ENCODE measurements around the gene KIDINS220. TPM values are rescaled to one million over a fixed set of nuclear protein-coding genes. Genes with fewer than 3 reads are reported as not detected.

Gene KIDINS220
- total and polyA plus RNA-seq, 2 experiments from 2014 or later, result 12.8 to 38.2 TPM

DNA sequence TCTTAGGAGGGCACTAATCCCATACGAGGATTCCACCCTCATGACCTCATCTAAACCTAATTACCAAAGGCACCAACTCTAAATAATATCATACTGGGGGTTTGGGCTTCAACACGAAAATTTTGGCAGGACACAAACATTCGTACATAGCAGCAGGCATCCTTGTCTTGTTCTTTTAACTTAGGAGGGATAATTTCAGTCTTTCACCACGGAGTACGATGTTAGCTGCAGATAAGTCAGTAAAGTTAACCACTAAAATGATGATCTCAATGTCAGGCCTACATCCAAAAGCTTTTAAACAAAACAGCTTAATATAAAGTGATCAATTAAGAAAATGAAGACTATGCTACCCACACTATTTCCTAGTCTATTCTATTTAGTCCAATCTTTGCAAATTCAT, 80.7 kb downstream of the KIDINS220 start:
- ATAC-seq (no peak), DNase-seq (ENCODE audit: low spot score) (no peak)
- no peaks in the 10 kb centered on the region for H3K27me3 ChIP-seq (ENCODE audit: insufficient read depth)
- no peaks in the 10 kb centered on the region for H3F3A ChIP-seq (replicated peaks; ENCODE audit: low read depth)
- H3K4me3 ChIP-seq, result no peak overlapping the region
- Mint-ChIP-seq H3K9me3 (peaks cover 13% of the 10 kb centered on the region), H3K4me1 (no peaks in the 10 kb centered on the region), H3K27me3 (ENCODE audit: insufficient read depth, low read depth, poor library complexity) (peaks cover 2% of the 10 kb centered on the region), H3K36me3 (ENCODE audit: low read depth) (peaks cover 30% of the 10 kb centered on the region), H3K27ac (no peak overlapping the region), H3K4me3 (no peak overlapping the region)
- no peak overlapping the region for H3K27ac ChIP-seq (ENCODE audit: low read depth)
- H3K36me3 ChIP-seq (ENCODE audit: insufficient read depth), result no peaks in the 10 kb centered on the region
- TF ChIP-seq EZH2 (IDR thresholded peaks at IDR 0.05; ENCODE audit: low read depth, unreplicated experiment) (no peak), POLR2AphosphoS5 (IDR thresholded peaks at IDR 0.05; ENCODE audit: low read depth) (no peak), STAT1 (IDR thresholded peaks at IDR 0.05; ENCODE audit: unreplicated experiment) (no peak), CREB1 (CRISPR knock-in tag; IDR thresholded peaks at IDR 0.05; ENCODE audit: low read depth) (no peak), EZH2phosphoT487 (IDR thresholded peaks at IDR 0.05; ENCODE audit: unreplicated experiment) (no peak), NANOG (IDR thresholded peaks at IDR 0.05; ENCODE audit: borderline replicate concordance) (no peak), JUNB (IDR thresholded peaks at IDR 0.05; ENCODE audit: unreplicated experiment) (no peak), ZNF331 (CRISPR knock-in tag; IDR thresholded peaks at IDR 0.05; ENCODE audit: low read depth) (no peak), ZNF114 (CRISPR knock-in tag; IDR thresholded peaks at IDR 0.05) (no peak)
- TF ChIP-seq, protein P1, sequence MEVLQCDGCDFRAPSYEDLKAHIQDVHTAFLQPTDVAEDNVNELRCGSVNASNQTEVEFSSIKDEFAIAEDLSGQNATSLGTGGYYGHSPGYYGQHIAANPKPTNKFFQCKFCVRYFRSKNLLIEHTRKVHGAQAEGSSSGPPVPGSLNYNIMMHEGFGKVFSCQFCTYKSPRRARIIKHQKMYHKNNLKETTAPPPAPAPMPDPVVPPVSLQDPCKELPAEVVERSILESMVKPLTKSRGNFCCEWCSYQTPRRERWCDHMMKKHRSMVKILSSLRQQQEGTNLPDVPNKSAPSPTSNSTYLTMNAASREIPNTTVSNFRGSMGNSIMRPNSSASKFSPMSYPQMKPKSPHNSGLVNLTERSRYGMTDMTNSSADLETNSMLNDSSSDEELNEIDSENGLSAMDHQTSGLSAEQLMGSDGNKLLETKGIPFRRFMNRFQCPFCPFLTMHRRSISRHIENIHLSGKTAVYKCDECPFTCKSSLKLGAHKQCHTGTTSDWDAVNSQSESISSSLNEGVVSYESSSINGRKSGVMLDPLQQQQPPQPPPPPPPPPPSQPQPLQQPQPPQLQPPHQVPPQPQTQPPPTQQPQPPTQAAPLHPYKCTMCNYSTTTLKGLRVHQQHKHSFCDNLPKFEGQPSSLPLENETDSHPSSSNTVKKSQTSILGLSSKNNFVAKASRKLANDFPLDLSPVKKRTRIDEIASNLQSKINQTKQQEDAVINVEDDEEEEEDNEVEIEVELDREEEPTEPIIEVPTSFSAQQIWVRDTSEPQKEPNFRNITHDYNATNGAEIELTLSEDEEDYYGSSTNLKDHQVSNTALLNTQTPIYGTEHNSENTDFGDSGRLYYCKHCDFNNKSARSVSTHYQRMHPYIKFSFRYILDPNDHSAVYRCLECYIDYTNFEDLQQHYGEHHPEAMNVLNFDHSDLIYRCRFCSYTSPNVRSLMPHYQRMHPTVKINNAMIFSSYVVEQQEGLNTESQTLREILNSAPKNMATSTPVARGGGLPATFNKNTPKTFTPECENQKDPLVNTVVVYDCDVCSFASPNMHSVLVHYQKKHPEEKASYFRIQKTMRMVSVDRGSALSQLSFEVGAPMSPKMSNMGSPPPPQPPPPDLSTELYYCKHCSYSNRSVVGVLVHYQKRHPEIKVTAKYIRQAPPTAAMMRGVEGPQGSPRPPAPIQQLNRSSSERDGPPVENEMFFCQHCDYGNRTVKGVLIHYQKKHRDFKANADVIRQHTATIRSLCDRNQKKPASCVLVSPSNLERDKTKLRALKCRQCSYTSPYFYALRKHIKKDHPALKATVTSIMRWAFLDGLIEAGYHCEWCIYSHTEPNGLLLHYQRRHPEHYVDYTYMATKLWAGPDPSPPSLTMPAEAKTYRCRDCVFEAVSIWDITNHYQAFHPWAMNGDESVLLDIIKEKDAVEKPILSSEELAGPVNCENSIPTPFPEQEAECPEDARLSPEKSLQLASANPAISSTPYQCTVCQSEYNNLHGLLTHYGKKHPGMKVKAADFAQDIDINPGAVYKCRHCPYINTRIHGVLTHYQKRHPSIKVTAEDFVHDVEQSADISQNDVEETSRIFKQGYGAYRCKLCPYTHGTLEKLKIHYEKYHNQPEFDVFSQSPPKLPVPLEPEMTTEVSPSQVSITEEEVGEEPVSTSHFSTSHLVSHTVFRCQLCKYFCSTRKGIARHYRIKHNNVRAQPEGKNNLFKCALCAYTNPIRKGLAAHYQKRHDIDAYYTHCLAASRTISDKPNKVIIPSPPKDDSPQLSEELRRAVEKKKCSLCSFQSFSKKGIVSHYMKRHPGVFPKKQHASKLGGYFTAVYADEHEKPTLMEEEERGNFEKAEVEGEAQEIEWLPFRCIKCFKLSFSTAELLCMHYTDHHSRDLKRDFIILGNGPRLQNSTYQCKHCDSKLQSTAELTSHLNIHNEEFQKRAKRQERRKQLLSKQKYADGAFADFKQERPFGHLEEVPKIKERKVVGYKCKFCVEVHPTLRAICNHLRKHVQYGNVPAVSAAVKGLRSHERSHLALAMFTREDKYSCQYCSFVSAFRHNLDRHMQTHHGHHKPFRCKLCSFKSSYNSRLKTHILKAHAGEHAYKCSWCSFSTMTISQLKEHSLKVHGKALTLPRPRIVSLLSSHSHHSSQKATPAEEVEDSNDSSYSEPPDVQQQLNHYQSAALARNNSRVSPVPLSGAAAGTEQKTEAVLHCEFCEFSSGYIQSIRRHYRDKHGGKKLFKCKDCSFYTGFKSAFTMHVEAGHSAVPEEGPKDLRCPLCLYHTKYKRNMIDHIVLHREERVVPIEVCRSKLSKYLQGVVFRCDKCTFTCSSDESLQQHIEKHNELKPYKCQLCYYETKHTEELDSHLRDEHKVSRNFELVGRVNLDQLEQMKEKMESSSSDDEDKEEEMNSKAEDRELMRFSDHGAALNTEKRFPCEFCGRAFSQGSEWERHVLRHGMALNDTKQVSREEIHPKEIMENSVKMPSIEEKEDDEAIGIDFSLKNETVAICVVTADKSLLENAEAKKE (CRISPR knock-in tag; IDR thresholded peaks at IDR 0.05), result no peak
- TF ChIP-seq, protein P2, sequence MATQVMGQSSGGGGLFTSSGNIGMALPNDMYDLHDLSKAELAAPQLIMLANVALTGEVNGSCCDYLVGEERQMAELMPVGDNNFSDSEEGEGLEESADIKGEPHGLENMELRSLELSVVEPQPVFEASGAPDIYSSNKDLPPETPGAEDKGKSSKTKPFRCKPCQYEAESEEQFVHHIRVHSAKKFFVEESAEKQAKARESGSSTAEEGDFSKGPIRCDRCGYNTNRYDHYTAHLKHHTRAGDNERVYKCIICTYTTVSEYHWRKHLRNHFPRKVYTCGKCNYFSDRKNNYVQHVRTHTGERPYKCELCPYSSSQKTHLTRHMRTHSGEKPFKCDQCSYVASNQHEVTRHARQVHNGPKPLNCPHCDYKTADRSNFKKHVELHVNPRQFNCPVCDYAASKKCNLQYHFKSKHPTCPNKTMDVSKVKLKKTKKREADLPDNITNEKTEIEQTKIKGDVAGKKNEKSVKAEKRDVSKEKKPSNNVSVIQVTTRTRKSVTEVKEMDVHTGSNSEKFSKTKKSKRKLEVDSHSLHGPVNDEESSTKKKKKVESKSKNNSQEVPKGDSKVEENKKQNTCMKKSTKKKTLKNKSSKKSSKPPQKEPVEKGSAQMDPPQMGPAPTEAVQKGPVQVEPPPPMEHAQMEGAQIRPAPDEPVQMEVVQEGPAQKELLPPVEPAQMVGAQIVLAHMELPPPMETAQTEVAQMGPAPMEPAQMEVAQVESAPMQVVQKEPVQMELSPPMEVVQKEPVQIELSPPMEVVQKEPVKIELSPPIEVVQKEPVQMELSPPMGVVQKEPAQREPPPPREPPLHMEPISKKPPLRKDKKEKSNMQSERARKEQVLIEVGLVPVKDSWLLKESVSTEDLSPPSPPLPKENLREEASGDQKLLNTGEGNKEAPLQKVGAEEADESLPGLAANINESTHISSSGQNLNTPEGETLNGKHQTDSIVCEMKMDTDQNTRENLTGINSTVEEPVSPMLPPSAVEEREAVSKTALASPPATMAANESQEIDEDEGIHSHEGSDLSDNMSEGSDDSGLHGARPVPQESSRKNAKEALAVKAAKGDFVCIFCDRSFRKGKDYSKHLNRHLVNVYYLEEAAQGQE (IDR thresholded peaks at IDR 0.05; ENCODE audit: unreplicated experiment), result no peak
- TF ChIP-seq, protein P3, sequence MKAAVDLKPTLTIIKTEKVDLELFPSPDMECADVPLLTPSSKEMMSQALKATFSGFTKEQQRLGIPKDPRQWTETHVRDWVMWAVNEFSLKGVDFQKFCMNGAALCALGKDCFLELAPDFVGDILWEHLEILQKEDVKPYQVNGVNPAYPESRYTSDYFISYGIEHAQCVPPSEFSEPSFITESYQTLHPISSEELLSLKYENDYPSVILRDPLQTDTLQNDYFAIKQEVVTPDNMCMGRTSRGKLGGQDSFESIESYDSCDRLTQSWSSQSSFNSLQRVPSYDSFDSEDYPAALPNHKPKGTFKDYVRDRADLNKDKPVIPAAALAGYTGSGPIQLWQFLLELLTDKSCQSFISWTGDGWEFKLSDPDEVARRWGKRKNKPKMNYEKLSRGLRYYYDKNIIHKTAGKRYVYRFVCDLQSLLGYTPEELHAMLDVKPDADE (IDR thresholded peaks at IDR 0.05), result no peak
- TF ChIP-seq, protein P4, sequence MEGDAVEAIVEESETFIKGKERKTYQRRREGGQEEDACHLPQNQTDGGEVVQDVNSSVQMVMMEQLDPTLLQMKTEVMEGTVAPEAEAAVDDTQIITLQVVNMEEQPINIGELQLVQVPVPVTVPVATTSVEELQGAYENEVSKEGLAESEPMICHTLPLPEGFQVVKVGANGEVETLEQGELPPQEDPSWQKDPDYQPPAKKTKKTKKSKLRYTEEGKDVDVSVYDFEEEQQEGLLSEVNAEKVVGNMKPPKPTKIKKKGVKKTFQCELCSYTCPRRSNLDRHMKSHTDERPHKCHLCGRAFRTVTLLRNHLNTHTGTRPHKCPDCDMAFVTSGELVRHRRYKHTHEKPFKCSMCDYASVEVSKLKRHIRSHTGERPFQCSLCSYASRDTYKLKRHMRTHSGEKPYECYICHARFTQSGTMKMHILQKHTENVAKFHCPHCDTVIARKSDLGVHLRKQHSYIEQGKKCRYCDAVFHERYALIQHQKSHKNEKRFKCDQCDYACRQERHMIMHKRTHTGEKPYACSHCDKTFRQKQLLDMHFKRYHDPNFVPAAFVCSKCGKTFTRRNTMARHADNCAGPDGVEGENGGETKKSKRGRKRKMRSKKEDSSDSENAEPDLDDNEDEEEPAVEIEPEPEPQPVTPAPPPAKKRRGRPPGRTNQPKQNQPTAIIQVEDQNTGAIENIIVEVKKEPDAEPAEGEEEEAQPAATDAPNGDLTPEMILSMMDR (conservative IDR thresholded peaks at IDR 0.05; ENCODE audit: low read depth in 2 of 2), result no peak
- no peaks in the 10 kb centered on the region for H3K4me1 ChIP-seq (ENCODE audit: insufficient read depth)
- no peaks in the 10 kb centered on the region; the same call in 1 of the 2 replicates for H4K20me1 ChIP-seq (replicated peaks; ENCODE audit: insufficient read depth)
- H3K9me2 ChIP-seq (ENCODE audit: insufficient read depth), result no peaks in the 10 kb centered on the region
- no peaks in the 10 kb centered on the region for H3K79me2 ChIP-seq (replicated peaks; ENCODE audit: insufficient read depth)
- H3K4me2 ChIP-seq, result no peak overlapping the region
- H2AFZ ChIP-seq, result no peak overlapping the region

All from GM23338 (cell line).